ENCODE measurements around the gene HAUS7. TPM values are rescaled to one million over a fixed set of nuclear protein-coding genes. Genes with fewer than 3 reads are reported as not detected.

Gene HAUS7
- total RNA-seq, 1 experiment from 2014 or later: 29.3 TPM

- intact Hi-C loops (cut with micrococcal nuclease; ENCODE audit: unreplicated experiment): no loop called here
- H3K27me3 ChIP-seq (ENCODE audit: insufficient read depth, low read depth): peaks cover 78% of the 10 kb centered on the region
- no peaks in the 10 kb centered on the region for H3K36me3 ChIP-seq (ENCODE audit: low read depth)
- H3K4me3 ChIP-seq: no peak overlapping the region
- CTCF ChIA-PET: no interaction called here
- H3K79me2 ChIP-seq (ENCODE audit: low read depth): no peaks in the 10 kb centered on the region
- H2AFZ ChIP-seq: no peak overlapping the region
- no peak overlapping the region for H3K4me2 ChIP-seq
- H3F3A ChIP-seq (ENCODE audit: insufficient read depth, low read depth): no peaks in the 10 kb centered on the region
- POLR2A ChIA-PET (ENCODE audit: unreplicated experiment): no interaction called here
- no peaks in the 10 kb centered on the region for H3K9me2 ChIP-seq (ENCODE audit: insufficient read depth)
- DNase-seq: no peak
- no peaks in the 10 kb centered on the region for H4K20me1 ChIP-seq (ENCODE audit: insufficient read depth)
- no peak for TF ChIP-seq CTCF (conservative IDR thresholded peaks at IDR 0.05)
- no peak for TF ChIP-seq EZH2 (IDR thresholded peaks at IDR 0.05; ENCODE audit: low read depth)
- no peaks in the 10 kb centered on the region for H3K9me3 ChIP-seq (ENCODE audit: insufficient read depth, low read depth)
- no peaks in the 10 kb centered on the region for H3K4me1 ChIP-seq (replicated peaks; ENCODE audit: insufficient read depth)
- BruUV-seq (replicated peaks): no TSS peak
- no peak overlapping the region for H3K27ac ChIP-seq
Measured at GRCh38 chrX:153410373-153410772, 60.0 kb downstream of the HAUS7 start.

GRCh38 chrX:153409414-153410101, 60.8 kb downstream of the HAUS7 start:
- Histone ChIP-seq H3F3A (ENCODE audit: insufficient read depth, low read depth) (no peaks in the 10 kb centered on the region), H4K20me1 (ENCODE audit: insufficient read depth) (no peaks in the 10 kb centered on the region), H3K4me1 (replicated peaks; ENCODE audit: insufficient read depth) (no peaks in the 10 kb centered on the region), H2AFZ (no peak overlapping the region), H3K4me3 (no peak overlapping the region), H3K27ac (no peak overlapping the region), H3K9me3 (ENCODE audit: insufficient read depth, low read depth) (no peaks in the 10 kb centered on the region), H3K27me3 (ENCODE audit: insufficient read depth, low read depth) (peaks cover 76% of the 10 kb centered on the region), H3K36me3 (ENCODE audit: low read depth) (no peaks in the 10 kb centered on the region), H3K4me2 (no peak overlapping the region), H3K79me2 (ENCODE audit: low read depth) (no peaks in the 10 kb centered on the region), H3K9me2 (ENCODE audit: insufficient read depth) (no peaks in the 10 kb centered on the region)
- POLR2A ChIA-PET (ENCODE audit: unreplicated experiment): no interaction called here
- TF ChIP-seq CTCF (conservative IDR thresholded peaks at IDR 0.05): no peak
- TF ChIP-seq EZH2 (IDR thresholded peaks at IDR 0.05; ENCODE audit: low read depth): no peak
- no peak for DNase-seq
- intact Hi-C loops (cut with micrococcal nuclease; ENCODE audit: unreplicated experiment): no loop called here
- no TSS peak for BruUV-seq (replicated peaks)
- CTCF ChIA-PET: no interaction called here

GRCh38 chrX:153408871-153409351, 61.5 kb downstream of the HAUS7 start:
- Histone ChIP-seq H3K79me2 (ENCODE audit: low read depth) (no peaks in the 10 kb centered on the region), H3K27me3 (ENCODE audit: insufficient read depth, low read depth) (peaks cover 74% of the 10 kb centered on the region), H4K20me1 (ENCODE audit: insufficient read depth) (no peaks in the 10 kb centered on the region), H2AFZ (no peak overlapping the region), H3K4me1 (replicated peaks; ENCODE audit: insufficient read depth) (no peaks in the 10 kb centered on the region), H3K9me2 (ENCODE audit: insufficient read depth) (no peaks in the 10 kb centered on the region), H3K4me3 (no peak overlapping the region), H3K4me2 (no peak overlapping the region), H3F3A (ENCODE audit: insufficient read depth, low read depth) (no peaks in the 10 kb centered on the region), H3K27ac (no peak overlapping the region), H3K36me3 (ENCODE audit: low read depth) (no peaks in the 10 kb centered on the region), H3K9me3 (ENCODE audit: insufficient read depth, low read depth) (no peaks in the 10 kb centered on the region)
- intact Hi-C loops (cut with micrococcal nuclease; ENCODE audit: unreplicated experiment): no loop called here
- CTCF ChIA-PET: no interaction called here
- DNase-seq: no peak
- TF ChIP-seq EZH2 (IDR thresholded peaks at IDR 0.05; ENCODE audit: low read depth) (no peak), CTCF (conservative IDR thresholded peaks at IDR 0.05) (no peak)
- POLR2A ChIA-PET (ENCODE audit: unreplicated experiment): no interaction called here
- BruUV-seq (replicated peaks): no TSS peak
